ENCODE measurements around the gene SLITRK2. TPM values are rescaled to one million over a fixed set of nuclear protein-coding genes. Genes with fewer than 3 reads are reported as not detected.

SLITRK2 gene
- total RNA-seq, 2 donors from 2014 or later = 0.14 to 0.42 TPM

GRCh38 chrX:145853181-145853580 is 35.6 kb downstream of the SLITRK2 start:
- TF ChIP-seq CTCF (IDR thresholded peaks at IDR 0.05) = no peak

GRCh38 chrX:145856181-145856580 is 38.6 kb downstream of the SLITRK2 start:
- ATAC-seq (ENCODE audit: insufficient number of reproducible peaks, low FRiP score, low read depth) (no peak), DNase-seq (ENCODE audit: low spot score) (no peak)
- TF ChIP-seq CTCF (IDR thresholded peaks at IDR 0.05) = no peak
- Histone ChIP-seq H3K4me1 (ENCODE audit: control insufficient read depth in 1 of 2, low read depth in 2 of 2) (no peaks in the 10 kb centered on the region), H3K27me3 (replicated peaks; ENCODE audit: insufficient read depth) (no peaks in the 10 kb centered on the region), H3K36me3 (no peaks in the 10 kb centered on the region), H3K4me3 (no peak overlapping the region), H3K27ac (no peak overlapping the region), H3K9me3 (no peaks in the 10 kb centered on the region)

More at GRCh38 chrX:145853181-145853580, 35.6 kb downstream of the SLITRK2 start:
- no peak for DNase-seq (ENCODE audit: low spot score)
- Histone ChIP-seq H3K36me3 (no peaks in the 10 kb centered on the region), H3K9me3 (no peaks in the 10 kb centered on the region), H3K4me1 (ENCODE audit: control insufficient read depth in 1 of 2, low read depth in 2 of 2) (no peaks in the 10 kb centered on the region), H3K27me3 (replicated peaks; ENCODE audit: insufficient read depth) (no peaks in the 10 kb centered on the region), H3K4me3 (no peak overlapping the region), H3K27ac (no peak overlapping the region)
- ATAC-seq (ENCODE audit: insufficient number of reproducible peaks, low FRiP score, low read depth) = no peak

GRCh38 chrX:145861818-145862217 is 44.2 kb downstream of the SLITRK2 start:
- Histone ChIP-seq H3K4me3 (no peak overlapping the region), H3K27me3 (replicated peaks; ENCODE audit: insufficient read depth) (no peaks in the 10 kb centered on the region), H3K36me3 (no peaks in the 10 kb centered on the region), H3K9me3 (no peaks in the 10 kb centered on the region), H3K4me1 (ENCODE audit: control insufficient read depth in 1 of 2, low read depth in 2 of 2) (no peaks in the 10 kb centered on the region), H3K27ac (no peak overlapping the region)
- TF ChIP-seq CTCF (IDR thresholded peaks at IDR 0.05) = no peak
- ATAC-seq (ENCODE audit: insufficient number of reproducible peaks, low FRiP score, low read depth) (no peak), DNase-seq (ENCODE audit: low spot score) (no peak)

GRCh38 chrX:145865082-145865481 is 47.5 kb downstream of the SLITRK2 start:
- Histone ChIP-seq H3K9me3 (no peaks in the 10 kb centered on the region), H3K4me1 (ENCODE audit: control insufficient read depth in 1 of 2, low read depth in 2 of 2) (no peaks in the 10 kb centered on the region), H3K27ac (no peak overlapping the region), H3K4me3 (no peak overlapping the region), H3K36me3 (no peaks in the 10 kb centered on the region), H3K27me3 (replicated peaks; ENCODE audit: insufficient read depth) (no peaks in the 10 kb centered on the region)
- DNase-seq (ENCODE audit: low spot score) (no peak), ATAC-seq (ENCODE audit: insufficient number of reproducible peaks, low FRiP score, low read depth) (no peak)
- TF ChIP-seq CTCF (IDR thresholded peaks at IDR 0.05) = no peak

Measured in thoracic aorta (tissue), 2 donors.